ENCODE results near the gene PTBP3. TPM values are rescaled to one million over a fixed set of nuclear protein-coding genes. Genes with fewer than 3 reads are reported as not detected.
A peak's percentile ranks its signal among the peaks of the same experiment; 100 is the strongest.

The PTBP3 gene
- polyA plus RNA-seq, 3 donors: 33.6 to 68.3 (median 51.4) TPM

GRCh38 chr9:112241491-112241890 lies 91.9 kb downstream of the PTBP3 start:
- Histone ChIP-seq H4K20me1 (ENCODE audit: insufficient read depth, low read length) (peaks cover 54% of the 10 kb centered on the region), H3K79me2 (ENCODE audit: insufficient read depth, low read length) (peaks cover 21% of the 10 kb centered on the region), H3K9ac (ENCODE audit: insufficient read depth, low read length, poor library complexity, severe bottlenecking) (no peak overlapping the region), H3K4me2 (replicated peaks; ENCODE audit: extremely low read depth, low read length, poor library complexity, severe bottlenecking) (no peak overlapping the region), H3K27ac (ENCODE audit: low read depth in 1 of 2, low read length in 2 of 2) (no peak overlapping the region), H3K36me3 (replicated peaks in 1 of 2; ENCODE audit: control insufficient read depth in 1 of 2, insufficient read depth in 2 of 2, low read length in 2 of 2) (peaks cover 35 to 69% of the 10 kb centered on the region in 2 donors), H3K4me1 (ENCODE audit: control insufficient read depth in 1 of 2, insufficient read depth in 2 of 2, low read length in 2 of 2) (no peaks in the 10 kb centered on the region), H2AFZ (ENCODE audit: insufficient read depth, low read depth, low read length, poor library complexity, severe bottlenecking) (no peak overlapping the region), H3K27me3 (ENCODE audit: control insufficient read depth in 2 of 2, insufficient read depth in 2 of 2, low read length in 2 of 2) (no peaks in the 10 kb centered on the region), H3K4me3 (replicated peaks in 1 of 3; ENCODE audit: low read depth in 2 of 3, low read length in 3 of 3) (no peak overlapping the region), H3K9me3 (replicated peaks in 1 of 2; ENCODE audit: control insufficient read depth in 1 of 2, insufficient read depth in 1 of 2, low read length in 2 of 2) (no peaks in the 10 kb centered on the region)
- no peak for TF ChIP-seq CTCF (IDR thresholded peaks at IDR 0.05)
- WGBS (ENCODE audit: insufficient coverage): no CpG with 5 or more reads among the region's 2 CpGs
- H3K27ac Mint-ChIP-seq: no peak overlapping the region
- H3K9me3 Mint-ChIP-seq: peaks cover 0 to 4% (median 0%) of the 10 kb centered on the region in 7 donors
- no peaks in the 10 kb centered on the region for H3K27me3 Mint-ChIP-seq (ENCODE audit: low read depth in 3 of 3)
- DNase-seq: no peak
- intact Hi-C loops (cut with micrococcal nuclease): no loop called here
- H3K4me1 Mint-ChIP-seq: no peaks in the 10 kb centered on the region
- H3K36me3 Mint-ChIP-seq: peaks cover 49 to 73% of the 10 kb centered on the region in 2 donors
- no peak overlapping the region for H3K4me3 Mint-ChIP-seq

- H3K4me1 ChIP-seq (ENCODE audit: control insufficient read depth in 1 of 2, insufficient read depth in 2 of 2, low read length in 2 of 2): no peaks in the 10 kb centered on the region
- DNase-seq: no peak
- no peak overlapping the region for H3K4me3 Mint-ChIP-seq
- H3K27me3 Mint-ChIP-seq (ENCODE audit: low read depth in 3 of 3): no peaks in the 10 kb centered on the region
- H3K27ac ChIP-seq (ENCODE audit: low read depth in 1 of 2, low read length in 2 of 2): no peak overlapping the region
- H3K27me3 ChIP-seq (ENCODE audit: control insufficient read depth in 2 of 2, insufficient read depth in 2 of 2, low read length in 2 of 2): no peaks in the 10 kb centered on the region
- H4K20me1 ChIP-seq (ENCODE audit: insufficient read depth, low read length): peaks cover 62% of the 10 kb centered on the region
- H3K9me3 ChIP-seq (replicated peaks in 1 of 2; ENCODE audit: control insufficient read depth in 1 of 2, insufficient read depth in 1 of 2, low read length in 2 of 2): no peaks in the 10 kb centered on the region
- H3K27ac Mint-ChIP-seq: peak overlapping the region in 3 of 7 donors; percentile 74 to 85 (median 76)
- no CpG with 5 or more reads among the region's 2 CpGs for WGBS (ENCODE audit: insufficient coverage)
- no peaks in the 10 kb centered on the region for H3K4me1 Mint-ChIP-seq
- no peak for TF ChIP-seq CTCF (IDR thresholded peaks at IDR 0.05)
- H3K79me2 ChIP-seq (ENCODE audit: insufficient read depth, low read length): peaks cover 18% of the 10 kb centered on the region
- no peak overlapping the region for H3K9ac ChIP-seq (ENCODE audit: insufficient read depth, low read length, poor library complexity, severe bottlenecking)
- H3K9me3 Mint-ChIP-seq: peaks cover 0 to 3% (median 0%) of the 10 kb centered on the region in 7 donors
- intact Hi-C loops (cut with micrococcal nuclease): no loop called here
- no peak overlapping the region for H3K4me3 ChIP-seq (replicated peaks in 1 of 3; ENCODE audit: low read depth in 2 of 3, low read length in 3 of 3)
- H3K4me2 ChIP-seq (replicated peaks; ENCODE audit: extremely low read depth, low read length, poor library complexity, severe bottlenecking): no peak overlapping the region
- H3K36me3 Mint-ChIP-seq: peaks cover 38 to 56% of the 10 kb centered on the region in 2 donors
- H3K36me3 ChIP-seq (replicated peaks in 1 of 2; ENCODE audit: control insufficient read depth in 1 of 2, insufficient read depth in 2 of 2, low read length in 2 of 2): peaks cover 29 to 63% of the 10 kb centered on the region in 2 donors
- no peak overlapping the region for H2AFZ ChIP-seq (ENCODE audit: insufficient read depth, low read depth, low read length, poor library complexity, severe bottlenecking)
Measured at GRCh38 chr9:112239708-112240107, 93.7 kb downstream of the PTBP3 start.

Measured in CD14-positive monocyte (primary cell).